Measurements from ENCODE around the gene NOX5. TPM values are rescaled to one million over a fixed set of nuclear protein-coding genes. Genes with fewer than 3 reads are reported as not detected.
"Not testable (repeated sequence)": the region's sequence is repeated elsewhere in the genome, so short reads cannot be mapped to it uniquely, and the experiment has no call there.

NOX5 gene
- polyA plus RNA-seq (ENCODE audit: insufficient read length) = 0.30 TPM

- no peak for DNase-seq
These were observed at the start of gene NOX5 for GRCh38 chr15:69014454-69014853. Gene NOX5, plus strand, starts transcription at chr15:69014695. Its CDS starts 41 bp downstream, at chr15:69014736.

GRCh38 chr15:68966996-68967395 is 47.5 kb upstream of the NOX5 start:
- DNase-seq = no peak

GRCh38 chr15:68967948-68968347 is 46.5 kb upstream of the NOX5 start:
- no peak for DNase-seq

GRCh38 chr15:68969298-68969697 is 45.2 kb upstream of the NOX5 start:
- no peak for DNase-seq

- no peak for DNase-seq
These were observed 42.1 kb upstream of the NOX5 start for GRCh38 chr15:68972201-68973065.

- DNase-seq = not testable (repeated sequence)
These were observed 38.8 kb upstream of the NOX5 start for GRCh38 chr15:68975651-68976160.

GRCh38 chr15:68977426-68977825 is 37.1 kb upstream of the NOX5 start:
- DNase-seq = not testable (repeated sequence)

- DNase-seq = no peak
These were observed 35.5 kb upstream of the NOX5 start for GRCh38 chr15:68979006-68979405.

- DNase-seq = no peak
These were observed 34.7 kb upstream of the NOX5 start for GRCh38 chr15:68979816-68980215.

- no peak for DNase-seq
These were observed 33.7 kb upstream of the NOX5 start for GRCh38 chr15:68980786-68981185.

GRCh38 chr15:68981941-68982340 is 32.6 kb upstream of the NOX5 start:
- no peak for DNase-seq

GRCh38 chr15:68982976-68983563 is 31.4 kb upstream of the NOX5 start:
- no peak for DNase-seq

GRCh38 chr15:68983961-68984481 is 30.5 kb upstream of the NOX5 start:
- DNase-seq = no peak

- no peak for DNase-seq
These were observed 29.9 kb upstream of the NOX5 start for GRCh38 chr15:68984586-68984985.

- no peak for DNase-seq
These were observed 29.1 kb upstream of the NOX5 start for GRCh38 chr15:68985361-68985891.

- DNase-seq = no peak
These were observed 28.2 kb upstream of the NOX5 start for GRCh38 chr15:68986322-68986721.

GRCh38 chr15:68987120-68987519 is 27.4 kb upstream of the NOX5 start:
- no peak for DNase-seq

- DNase-seq = no peak
These were observed 26.8 kb upstream of the NOX5 start for GRCh38 chr15:68987676-68988075.

GRCh38 chr15:68989541-68990230 is 24.8 kb upstream of the NOX5 start:
- no peak for DNase-seq

- no peak for DNase-seq
These were observed 24.1 kb upstream of the NOX5 start for GRCh38 chr15:68990231-68990991.

GRCh38 chr15:68990992-68991500 is 23.4 kb upstream of the NOX5 start:
- no peak for DNase-seq

GRCh38 chr15:68991723-68992122 is 22.8 kb upstream of the NOX5 start:
- no peak for DNase-seq
